ENCODE measurements around the gene TMEM109. TPM values are rescaled to one million over a fixed set of nuclear protein-coding genes. Genes with fewer than 3 reads are reported as not detected.

TMEM109 gene
- polyA plus RNA-seq, 2 of the 4 experiments (the other 2 are of a cell fraction), result 40.9 to 93.0 TPM

GRCh38 chr11:60878245-60879101, 35.5 kb upstream of the TMEM109 start (continued):
- no peak for TF ChIP-seq KDM5A (IDR thresholded peaks at IDR 0.05)
- no peak for TF ChIP-seq USF2 (IDR thresholded peaks at IDR 0.05)

- TF ChIP-seq MAZ (IDR thresholded peaks at IDR 0.05; ENCODE audit: borderline replicate concordance, low read depth, low read length), result no peak
- TF ChIP-seq ZFP36 (IDR thresholded peaks at IDR 0.05; ENCODE audit: borderline replicate concordance, partially characterized antibody), result no peak
- no peak for TF ChIP-seq HES2 (IDR thresholded peaks at IDR 0.05)
- no peak for TF ChIP-seq GATA3 (IDR thresholded peaks at IDR 0.05; ENCODE audit: borderline replicate concordance)
- TF ChIP-seq JUN (IDR thresholded peaks at IDR 0.05), result no peak
- no peak for TF ChIP-seq FOSL2 (IDR thresholded peaks at IDR 0.05)
- no peak for TF ChIP-seq FOSL2 (CRISPR knock-in tag; IDR thresholded peaks at IDR 0.05)
- TF ChIP-seq CEBPB (IDR thresholded peaks at IDR 0.05), result no peak
- no peak overlapping the region for H3K4me3 ChIP-seq
- FAIRE-seq (no peak), ATAC-seq (no peak), DNase-seq (ENCODE audit: low read depth in 1 of 2, low spot score in 1 of 2) (no peak)
- 82% methylated on average over 1 of the region's 1 CpG for WGBS (ENCODE audit: missing lambda C conversion rate)
- no peak overlapping the region for H3K27ac ChIP-seq
- no peaks in the 10 kb centered on the region for H3K9me3 ChIP-seq
- no peak overlapping the region for H3K4me2 ChIP-seq
- POLR2A ChIA-PET, result no interaction called here
- H3K4me1 ChIP-seq, result no peaks in the 10 kb centered on the region
- CTCF ChIA-PET, result interaction anchor here (12.3 kb wide), 1 partner anchor 49 kb away, joined by 79 read pairs; no protein-coding TSS in a partner anchor
Measured at GRCh38 chr11:60879104-60879503, 34.9 kb upstream of the TMEM109 start.

- FAIRE-seq, result no peak
- POLR2A ChIA-PET, result no interaction called here
- 83% methylated on average over 5 of the region's 5 CpGs for WGBS (ENCODE audit: missing lambda C conversion rate)
- no peaks in the 10 kb centered on the region for H3K9me3 ChIP-seq
- no peak overlapping the region for H3K4me3 ChIP-seq
- CTCF ChIA-PET, result interaction anchor here (1.0 to 3.3 kb wide), 4 partner anchors 9 to 49 kb away, joined by 4 to 13 read pairs (median 7); no protein-coding TSS in a partner anchor
- no peak for ATAC-seq
- DNase-seq (ENCODE audit: low read depth in 1 of 2, low spot score in 1 of 2), result no peak
- no peak overlapping the region for H3K4me2 ChIP-seq
- no peaks in the 10 kb centered on the region for H3K4me1 ChIP-seq
- H3K27ac ChIP-seq, result no peak overlapping the region
- TF ChIP-seq SMC3 (IDR thresholded peaks at IDR 0.05) (no peak), CBX2 (IDR thresholded peaks at IDR 0.05; ENCODE audit: borderline replicate concordance, low read depth) (no peak), E2F6 (IDR thresholded peaks at IDR 0.05; ENCODE audit: borderline replicate concordance, low read depth) (no peak), RNF2 (IDR thresholded peaks at IDR 0.05; ENCODE audit: borderline replicate concordance, low read depth) (no peak), ELK1 (IDR thresholded peaks at IDR 0.05; ENCODE audit: low read depth, low read length) (no peak), JUNB (IDR thresholded peaks at IDR 0.05) (no peak)
Measured at GRCh38 chr11:60879971-60880588, 33.9 kb upstream of the TMEM109 start.

GRCh38 chr11:60880643-60881282, 33.2 kb upstream of the TMEM109 start:
- DNase-seq (ENCODE audit: low read depth in 1 of 2, low spot score in 1 of 2) (no peak), FAIRE-seq (no peak), ATAC-seq (no peak)
- Histone ChIP-seq H3K4me1 (no peaks in the 10 kb centered on the region), H3K4me3 (no peak overlapping the region), H3K9me3 (no peaks in the 10 kb centered on the region), H3K4me2 (no peak overlapping the region), H3K27ac (no peak overlapping the region)
- 89% methylated on average over 8 of the region's 8 CpGs for WGBS (ENCODE audit: missing lambda C conversion rate)
- ChIA-PET POLR2A (no interaction called here), CTCF (interaction anchor here (1.0 to 3.3 kb wide), 4 partner anchors 9 to 49 kb away, joined by 4 to 13 read pairs (median 7); no protein-coding TSS in a partner anchor)
- no peak for TF ChIP-seq BCL3 (IDR thresholded peaks at IDR 0.05)
- TF ChIP-seq NFE2L2 (conservative IDR thresholded peaks at IDR 0.05; ENCODE audit: low read length), result no peak
- TF ChIP-seq ZC3H11A (IDR thresholded peaks at IDR 0.05), result no peak
- no peak for TF ChIP-seq EHF (CRISPR knock-in tag; IDR thresholded peaks at IDR 0.05)
- TF ChIP-seq JUN (IDR thresholded peaks at IDR 0.05), result no peak
- no peak for TF ChIP-seq PHF8 (IDR thresholded peaks at IDR 0.05; ENCODE audit: borderline replicate concordance, low read depth)
- no peak for TF ChIP-seq E2F6 (IDR thresholded peaks at IDR 0.05; ENCODE audit: borderline replicate concordance, low read depth)
